Heart left ventricle (tissue), 16 donors: ENCODE results near the gene PAXX. TPM values are rescaled to one million over a fixed set of nuclear protein-coding genes. Genes with fewer than 3 reads are reported as not detected.

ENCODE experiments used
- ATAC-seq, 4 donors: fragments of 200-7000 bp; cut with Tn5 transposase; one replicate each; pipeline ENCODE4 v1.9.1; 2020 to 2022; ENCODE audit warnings: moderate library complexity in 4 of 4, mild to moderate bottlenecking in 3 of 4, moderate number of reproducible peaks in 1 of 4
- DNase-seq, 5 donors: peaks; one replicate each; pipeline ENCODE4 v3.0.0-alpha.2; 2020
- H3K27ac ChIP-seq, 12 donors: fragments of 200-600 bp; sonication (generic) in 4 of 12; one replicate each; pipeline versions ENCODE4 v1.5.0 to v1.8.0; 2016 to 2022; ENCODE audit warnings: mild to moderate bottlenecking in 2 of 12
- H3K27me3 ChIP-seq, 9 donors: fragments of 200-600 bp; sonication (generic) in 2 of 9; one replicate each; pipeline versions ENCODE4 v1.5.1 to v1.8.0; 2016 to 2022; ENCODE audit warnings: mild to moderate bottlenecking in 3 of 9
- H3K36me3 ChIP-seq, 9 donors: fragments of 200-600 bp; sonication (generic) in 2 of 9; one replicate each; pipeline versions ENCODE4 v1.5.0 to v1.8.0; 2018 to 2022; ENCODE audit warnings: mild to moderate bottlenecking in 2 of 9
- H3K4me1 ChIP-seq, 12 donors: fragments of 200-600 bp; sonication (generic) in 4 of 12; one replicate each; pipeline versions ENCODE4 v1.5.0 to v1.8.0; 2016 to 2022; ENCODE audit warnings: mild to moderate bottlenecking in 3 of 12
- H3K4me3 ChIP-seq, 12 donors: fragments of 200-600 bp; sonication (generic) in 4 of 12; one replicate each; pipeline versions ENCODE4 v1.5.0 to v1.8.0; 2017 to 2022; ENCODE audit warnings: mild to moderate bottlenecking in 9 of 12, moderate library complexity in 4 of 12
- H3K9me3 ChIP-seq, 12 donors: fragments of 200-600 bp; sonication (generic) in 4 of 12; one replicate each; pipeline versions ENCODE4 v1.5.0 to v1.8.0; 2016 to 2022; ENCODE audit warnings: mild to moderate bottlenecking in 1 of 12
- POLR2A ChIP-seq, 2 donors: fragments of 450-650 bp; IDR thresholded peaks; one replicate each; pipeline ENCODE4 v1.6.1; 2017; ENCODE audit warnings: antibody characterized with exemption in 2 of 2, mild to moderate bottlenecking in 2 of 2, moderate library complexity in 2 of 2
- WGBS, 4 donors: extraction: QIAGEN DNeasy Blood & Tissue Kit in 2 of 4; methylation state at CpG; one replicate each; pipeline versions ENCODE4 v1.1.5 to v1.1.7; 2013 to 2018; 5-methylcytosine and 5-hydroxymethylcytosine counted together
- intact Hi-C, 10 donors: fragments of 100-400 bp; cut with DNase I; formaldehyde crosslinking; loops; one replicate each; pipeline versions ENCODE4 v1.11.1 to v1.14.2; 2022
- polyA plus RNA-seq, 2 donors: library from polyadenylated mRNA; stranded (reverse); fragments of 200-250 nt; gene quantifications; one replicate each; pipeline ENCODE4 v1.2.3, GENCODE V29; 2013
- total RNA-seq, 9 donors: library from RNA; depleted of rRNA in 2 of 9; stranded (reverse); fragments of >200 nt in 2 of 9; fragmentation: NEBNext Ultra II Directional in 3 of 9; extraction: Animal tissue kit (Norgen Biotek cat#: 25700) in 3 of 9; gene quantifications; one replicate each; pipeline versions ENCODE4 v1.1.0 to v1.2.4, GENCODE V29; 2016 to 2023
- TF ChIP-seq, protein P1 (sequence below), 12 donors: fragments of 200-600 bp; sonication (generic) in 4 of 12; IDR thresholded peaks; one replicate each; pipeline versions ENCODE4 v1.5.0 to v1.8.0; 2018 to 2022; ENCODE audit warnings: antibody characterized with exemption in 12 of 12, mild to moderate bottlenecking in 5 of 12
- donor health status: ischemic (EF 13 %, LVEDD 7.1; RV severe dilation, severe dysfunction).
- donor health status: healthy with polysubstance abuse.
- donor health status: DM: no; HTN: yes; CAD: no.
- donor health status: DM: no; HTN: no; CAD: no.
- donor health status: ischemic (EF 25% LVEDD 6.9; RV normal size, moderate dysfunction).
- donor health status: ischemic (EF 25% LVEDD 5.7; RV mildly dilated, moderate dysfunction).
- donor health status: healthy.
- donor health status: DM: yes; HTN: yes; CAD: no.
- donor health status: ischemic (EF 35%, LVEDD 5.7; RV mildly dilated, moderate dysfunction).
- donor health status: nonischemic (EF 11% LVEDD 7.7; RV severe dilation, severe dysfunction).
- donor health status: DM: yes; HTN: yes; CAD: no.
- donor health status: PGD.
- donor health status: ischemic (EF 29% LVEDD 5.4; RV normal size, mild dysfunction).
- donor health status: nonischemic (EF 23%, LVEDD 6.1; RV moderate dilation, normal function).

Gene PAXX
- total and polyA plus RNA-seq, 11 donors, result 15.0 to 57.3 (median 20.9) TPM

DNA sequence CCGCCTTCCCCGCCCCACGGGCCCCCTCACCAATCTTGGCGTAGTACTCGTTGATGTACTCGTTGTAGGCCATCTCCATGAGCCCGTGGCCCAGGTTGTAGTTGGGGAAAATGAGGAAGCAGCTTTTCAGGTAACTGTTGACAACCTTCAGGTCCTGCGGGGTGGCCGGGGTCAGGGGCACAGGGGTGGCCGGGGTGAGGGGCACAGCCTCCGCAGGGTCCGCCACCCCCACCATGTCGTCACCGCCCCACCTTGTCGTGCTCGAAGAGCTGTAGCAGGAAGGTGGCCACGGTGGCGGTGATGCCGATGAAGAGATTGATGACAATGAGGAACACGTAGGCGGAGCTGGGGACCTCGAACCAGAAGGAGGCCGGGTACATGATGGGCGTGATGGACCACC lies 18.9 kb downstream of the PAXX start:
- H3K27ac ChIP-seq, result no peak overlapping the region
- TF ChIP-seq POLR2A (IDR thresholded peaks at IDR 0.05), result no peak
- TF ChIP-seq, protein P1, sequence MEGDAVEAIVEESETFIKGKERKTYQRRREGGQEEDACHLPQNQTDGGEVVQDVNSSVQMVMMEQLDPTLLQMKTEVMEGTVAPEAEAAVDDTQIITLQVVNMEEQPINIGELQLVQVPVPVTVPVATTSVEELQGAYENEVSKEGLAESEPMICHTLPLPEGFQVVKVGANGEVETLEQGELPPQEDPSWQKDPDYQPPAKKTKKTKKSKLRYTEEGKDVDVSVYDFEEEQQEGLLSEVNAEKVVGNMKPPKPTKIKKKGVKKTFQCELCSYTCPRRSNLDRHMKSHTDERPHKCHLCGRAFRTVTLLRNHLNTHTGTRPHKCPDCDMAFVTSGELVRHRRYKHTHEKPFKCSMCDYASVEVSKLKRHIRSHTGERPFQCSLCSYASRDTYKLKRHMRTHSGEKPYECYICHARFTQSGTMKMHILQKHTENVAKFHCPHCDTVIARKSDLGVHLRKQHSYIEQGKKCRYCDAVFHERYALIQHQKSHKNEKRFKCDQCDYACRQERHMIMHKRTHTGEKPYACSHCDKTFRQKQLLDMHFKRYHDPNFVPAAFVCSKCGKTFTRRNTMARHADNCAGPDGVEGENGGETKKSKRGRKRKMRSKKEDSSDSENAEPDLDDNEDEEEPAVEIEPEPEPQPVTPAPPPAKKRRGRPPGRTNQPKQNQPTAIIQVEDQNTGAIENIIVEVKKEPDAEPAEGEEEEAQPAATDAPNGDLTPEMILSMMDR (IDR thresholded peaks at IDR 0.05), result no peak
- intact Hi-C loops, result no loop called here
- H3K36me3 ChIP-seq, result peaks cover 0 to 72% (median 36%) of the 10 kb centered on the region in 9 donors
- peaks cover 0 to 4% (median 0%) of the 10 kb centered on the region in 12 donors for H3K4me1 ChIP-seq
- ATAC-seq, result no peak
- no peak overlapping the region for H3K4me3 ChIP-seq
- DNase-seq, result no peak
- no peaks in the 10 kb centered on the region for H3K9me3 ChIP-seq
- 93 to 97% (median 96%) methylated on average over 19 to 24 of the region's 24 CpGs for WGBS, 4 donors
- no peaks in the 10 kb centered on the region for H3K27me3 ChIP-seq

DNA sequence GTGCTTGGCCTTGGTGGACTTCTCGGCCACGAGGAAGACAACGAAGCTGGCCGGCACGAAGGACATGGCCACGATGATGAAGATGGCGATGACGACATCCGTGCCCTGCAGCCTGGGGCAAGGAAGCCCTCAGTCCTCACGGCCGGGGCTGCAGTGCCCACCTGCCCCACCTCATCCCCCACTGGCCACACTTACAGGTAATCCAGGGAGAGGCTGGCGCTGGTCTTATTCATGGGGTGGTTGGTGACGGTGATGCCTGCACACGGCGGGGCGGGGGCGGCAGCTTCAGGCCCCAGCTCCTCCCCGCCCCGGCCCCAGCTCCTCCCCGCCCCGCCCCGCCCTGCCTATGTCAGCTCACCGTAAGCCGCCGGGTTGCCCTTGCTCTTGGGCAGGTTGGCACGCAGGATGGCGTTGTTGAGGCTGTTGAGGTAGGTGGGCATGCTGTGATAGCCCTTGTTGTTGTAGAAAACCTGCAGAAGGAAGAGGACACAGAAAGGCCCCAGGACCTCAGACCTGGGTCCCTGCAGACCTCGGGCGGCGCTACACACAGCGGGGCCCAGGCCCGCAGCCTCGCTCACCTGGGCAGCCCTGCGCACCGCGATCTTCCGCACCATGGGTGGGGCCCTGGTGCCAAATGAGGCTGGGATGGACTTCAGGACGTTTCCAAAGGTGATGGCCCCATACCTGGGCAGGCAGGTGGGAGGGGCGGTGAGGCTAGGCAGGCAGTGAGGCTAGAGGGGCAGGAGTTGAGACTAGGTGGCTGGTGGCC lies 19.9 kb downstream of the PAXX start:
- H3K27me3 ChIP-seq, result no peaks in the 10 kb centered on the region
- H3K9me3 ChIP-seq, result no peaks in the 10 kb centered on the region
- no peak for DNase-seq
- no peak for ATAC-seq
- H3K4me1 ChIP-seq, result peaks cover 0 to 4% (median 0%) of the 10 kb centered on the region in 12 donors
- no peak overlapping the region for H3K4me3 ChIP-seq
- TF ChIP-seq POLR2A (IDR thresholded peaks at IDR 0.05), result no peak
- 93 to 94% (median 93%) methylated on average over 27 to 39 of the region's 39 CpGs for WGBS, 4 donors
- intact Hi-C loops, result no loop called here
- H3K27ac ChIP-seq, result no peak overlapping the region
- H3K36me3 ChIP-seq, result peaks cover 0 to 81% (median 45%) of the 10 kb centered on the region in 9 donors

DNA sequence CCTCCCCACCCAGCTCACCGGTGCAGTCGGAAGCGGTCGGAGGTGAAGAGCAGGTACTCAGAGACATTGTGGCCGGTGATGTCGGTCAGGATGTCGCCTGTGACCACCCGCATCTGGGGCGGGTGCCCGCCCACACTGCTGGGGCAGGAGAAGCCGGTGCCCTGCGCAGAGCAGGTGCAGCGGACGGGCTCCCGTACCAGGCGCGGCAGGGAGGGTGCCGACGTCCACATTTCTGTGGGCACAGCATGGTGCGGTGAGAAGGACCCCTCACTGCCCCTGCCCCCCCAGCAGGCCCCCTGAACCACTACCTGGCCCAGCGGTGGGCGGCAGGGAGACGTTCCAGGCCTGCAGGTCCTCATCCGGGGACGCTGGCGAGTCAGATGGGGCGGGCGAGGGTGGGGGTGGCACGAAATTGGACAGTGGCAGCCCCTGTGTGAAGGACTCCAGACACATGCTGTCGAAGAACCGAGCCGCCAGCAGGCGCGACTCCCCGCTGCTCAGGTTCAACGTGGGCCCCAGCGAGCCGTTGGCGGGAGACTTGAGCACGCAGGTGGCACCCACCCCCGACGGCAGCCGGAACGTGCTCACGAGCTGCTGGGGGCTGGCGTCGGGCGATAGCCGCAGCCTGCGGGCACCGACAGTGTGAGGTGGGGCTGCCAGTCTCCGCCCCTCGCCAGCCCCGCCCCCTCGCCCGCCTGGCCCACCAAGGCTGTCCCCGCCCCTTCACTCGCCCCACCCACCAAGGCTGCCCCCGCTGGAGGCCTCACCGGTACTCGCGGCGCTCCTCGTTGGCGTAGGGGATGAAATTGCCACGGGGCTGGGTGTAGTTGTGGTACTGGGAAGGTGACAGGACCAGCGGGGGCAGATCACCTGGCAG lies 20.7 kb downstream of the PAXX start:
- DNase-seq (no peak), ATAC-seq (no peak)
- Histone ChIP-seq H3K36me3 (peaks cover 0 to 86% (median 53%) of the 10 kb centered on the region in 9 donors), H3K9me3 (no peaks in the 10 kb centered on the region), H3K4me3 (no peak overlapping the region), H3K27me3 (no peaks in the 10 kb centered on the region), H3K4me1 (no peaks in the 10 kb centered on the region), H3K27ac (no peak overlapping the region)
- intact Hi-C loops, result no loop called here
- TF ChIP-seq, protein P1 (IDR thresholded peaks at IDR 0.05), result no peak
- no peak for TF ChIP-seq POLR2A (IDR thresholded peaks at IDR 0.05)
- 86 to 96% (median 89%) methylated on average over 16 to 67 of the region's 67 CpGs for whole genome bisulfite sequencing, 4 donors

DNA sequence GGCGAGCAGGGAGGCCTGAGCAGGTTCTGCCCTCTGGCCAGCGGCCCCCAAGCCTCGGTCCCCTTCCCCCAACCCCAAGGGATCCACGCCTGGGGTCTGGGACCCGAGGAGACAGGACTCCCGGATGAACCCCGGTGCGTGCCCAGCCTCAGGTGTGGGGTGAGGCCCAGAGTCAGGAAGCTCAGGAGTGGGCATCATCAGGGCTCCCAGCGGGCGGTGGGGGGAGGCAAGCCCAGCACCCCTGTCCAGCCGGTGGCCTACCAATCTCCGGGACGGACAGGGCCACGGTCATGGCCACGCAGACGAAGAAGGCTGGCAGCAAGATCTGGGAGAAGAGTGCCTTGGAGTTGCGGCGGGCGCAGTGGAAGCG lies 21.3 kb downstream of the PAXX start:
- intact Hi-C loops, result no loop called here
- peaks cover 0 to 83% (median 55%) of the 10 kb centered on the region in 9 donors for H3K36me3 ChIP-seq
- WGBS, 4 donors, result 94 to 97% (median 96%) methylated on average over 18 to 20 of the region's 20 CpGs
- no peaks in the 10 kb centered on the region for H3K4me1 ChIP-seq
- no peaks in the 10 kb centered on the region for H3K9me3 ChIP-seq
- no peak for TF ChIP-seq POLR2A (IDR thresholded peaks at IDR 0.05)
- TF ChIP-seq, protein P1 (IDR thresholded peaks at IDR 0.05), result no peak
- ATAC-seq, result no peak
- H3K4me3 ChIP-seq, result no peak overlapping the region
- DNase-seq, result no peak
- no peak overlapping the region for H3K27ac ChIP-seq
- H3K27me3 ChIP-seq, result no peaks in the 10 kb centered on the region
